AG09309 (cell line): ENCODE measurements around the gene CEP85L.

Experiments used
- DNase-seq: peaks from one replicate; pipeline ENCODE4 v3.0.0-alpha.2; 2010; ENCODE audit warnings: low read depth
- H3K4me3 ChIP-seq: 2 replicates; pipeline ENCODE4 v1.5.1; 2011; ENCODE audit warnings: mild to moderate bottlenecking, low read depth, low read length, moderate library complexity; ENCODE audit not compliant: control insufficient read depth
- CTCF ChIP-seq: IDR thresholded peaks from 2 replicates; pipeline ENCODE4 v1.5.1; 2011; ENCODE audit warnings: mild to moderate bottlenecking, low read depth, low read length, inconsistent platforms; ENCODE audit not compliant: insufficient read depth, control insufficient read depth; ENCODE audit errors: missing control alignments

CEP85L gene

GRCh38 chr6:118588626-118589025, 62.8 kb downstream of the CEP85L start:
- DNase-seq: no peak
- no peak for TF ChIP-seq CTCF
- H3K4me3 ChIP-seq: no peak overlapping the region

GRCh38 chr6:118586746-118587485, 64.5 kb downstream of the CEP85L start:
- H3K4me3 ChIP-seq: no peak overlapping the region
- TF ChIP-seq CTCF: no peak
- no peak for DNase-seq

DNA sequence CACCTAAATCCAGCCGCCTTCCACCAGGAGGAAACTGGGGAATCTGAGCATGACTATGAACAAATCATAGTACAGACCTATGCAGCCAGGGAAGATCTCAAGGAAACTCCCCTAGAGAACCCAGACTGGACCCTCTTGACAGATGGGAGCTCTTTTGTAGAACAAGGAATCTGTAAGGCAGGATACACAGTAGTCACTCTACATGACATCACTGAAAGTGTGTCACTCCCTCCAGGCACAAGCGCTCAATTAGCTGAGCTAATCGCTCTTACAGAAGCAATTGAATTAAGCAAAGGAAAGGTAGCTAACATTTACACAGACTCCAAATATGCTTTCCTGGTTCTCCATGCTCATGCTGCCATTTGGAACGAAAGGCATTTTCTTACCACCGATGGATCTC, 66.5 kb downstream of the CEP85L start:
- no peak overlapping the region for H3K4me3 ChIP-seq
- no peak for DNase-seq
- no peak for TF ChIP-seq CTCF

- DNase-seq: no peak
- TF ChIP-seq CTCF: no peak
Measured at GRCh38 chr6:118581489-118581959, 69.9 kb downstream of the CEP85L start.

DNA sequence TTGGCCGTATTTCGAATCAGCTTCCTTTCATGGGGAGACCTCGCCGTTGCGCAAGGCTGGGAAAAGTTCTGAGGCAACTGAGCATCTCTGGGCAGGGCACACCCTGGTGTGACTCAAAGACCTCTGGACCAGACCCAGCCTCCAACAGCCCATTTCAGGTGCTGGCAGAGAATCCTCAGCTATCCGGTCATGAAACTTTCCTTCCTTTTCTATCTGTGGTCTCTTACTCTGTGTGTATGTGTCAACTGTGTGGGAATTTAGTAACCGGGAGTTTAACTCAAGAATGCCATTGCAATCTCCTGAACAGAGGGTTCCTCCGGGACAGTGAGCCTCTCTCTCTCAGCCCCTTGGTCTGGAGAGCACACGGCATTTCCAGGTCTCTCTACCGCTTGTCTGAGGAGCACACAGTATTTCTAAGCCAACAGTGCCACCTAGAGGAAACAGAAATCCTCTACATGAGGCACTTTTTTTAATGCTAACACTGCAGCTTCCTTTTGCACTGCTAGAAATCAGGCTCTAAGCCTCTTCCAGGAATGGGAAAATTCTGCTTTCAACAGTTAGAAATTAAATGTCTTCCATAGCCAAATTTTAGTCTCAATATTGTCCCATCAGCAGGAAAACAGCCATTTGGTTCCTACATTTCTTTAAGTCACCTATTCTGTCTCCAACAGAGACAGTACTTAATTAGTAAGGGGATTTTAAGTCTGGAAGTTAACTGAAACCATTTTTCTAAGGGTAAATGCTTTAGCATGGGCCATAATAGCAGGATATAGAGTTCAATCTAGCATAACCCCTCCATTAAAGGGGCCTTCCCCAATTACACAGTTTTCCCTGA, 70.6 kb downstream of the CEP85L start:
- peak; percentile 66 for TF ChIP-seq CTCF
- H3K4me3 ChIP-seq: no peak overlapping the region
- DNase-seq: peak; percentile 76

More at GRCh38 chr6:118581489-118581959, 69.9 kb downstream of the CEP85L start:
- no peak overlapping the region for H3K4me3 ChIP-seq

DNA sequence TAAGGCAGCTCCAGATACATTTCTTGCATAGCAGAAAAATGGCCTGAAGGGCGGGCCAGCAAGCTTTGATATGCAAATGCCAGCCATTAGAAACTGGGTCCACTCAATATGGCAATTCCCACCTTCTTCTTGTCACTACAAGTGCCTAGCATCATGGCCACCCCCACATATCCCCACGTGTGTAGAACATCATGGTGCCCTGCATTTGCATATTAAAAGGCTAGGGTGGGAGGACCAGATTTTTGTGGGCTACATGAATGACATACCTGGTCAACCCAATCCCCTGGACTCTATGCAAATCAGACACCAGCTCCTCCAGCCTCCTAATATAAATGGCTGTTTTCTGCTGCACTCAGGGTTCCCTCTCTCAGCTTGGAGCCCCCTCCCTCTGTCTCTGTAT, 71.6 kb downstream of the CEP85L start:
- no peak for DNase-seq
- no peak for TF ChIP-seq CTCF
- no peak overlapping the region for H3K4me3 ChIP-seq
